ENCODE measurements around the gene CLTC.

The CLTC gene

DNA sequence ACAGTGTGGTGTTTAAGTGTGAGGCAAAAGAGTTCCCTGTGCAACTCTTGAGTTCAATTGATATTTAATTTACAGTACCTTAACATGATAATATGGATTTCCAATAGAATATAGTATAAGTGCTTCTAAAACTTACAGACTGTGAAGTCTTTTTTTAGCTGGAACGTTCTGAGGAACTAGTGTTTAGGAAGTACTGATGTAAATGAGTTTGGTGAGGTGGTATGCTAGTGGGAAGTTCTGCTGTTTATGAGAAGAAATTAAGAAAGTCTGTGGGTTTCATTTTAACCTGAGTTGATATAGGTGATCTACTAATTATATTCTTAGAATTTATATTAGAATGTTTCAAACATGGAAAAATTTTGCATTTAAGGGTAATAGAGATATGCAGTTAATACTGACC lies 55.5 kb downstream of the CLTC start:
- in situ Hi-C loops (cut with HindIII; ENCODE audit: low sequenced_read_pairs): no loop called here
- DNase-seq (ENCODE audit: low read depth, low spot score): no peak
- H3K4me3 ChIP-seq (ENCODE audit: low read depth, low read length): no peak overlapping the region
- TF ChIP-seq, protein P1, sequence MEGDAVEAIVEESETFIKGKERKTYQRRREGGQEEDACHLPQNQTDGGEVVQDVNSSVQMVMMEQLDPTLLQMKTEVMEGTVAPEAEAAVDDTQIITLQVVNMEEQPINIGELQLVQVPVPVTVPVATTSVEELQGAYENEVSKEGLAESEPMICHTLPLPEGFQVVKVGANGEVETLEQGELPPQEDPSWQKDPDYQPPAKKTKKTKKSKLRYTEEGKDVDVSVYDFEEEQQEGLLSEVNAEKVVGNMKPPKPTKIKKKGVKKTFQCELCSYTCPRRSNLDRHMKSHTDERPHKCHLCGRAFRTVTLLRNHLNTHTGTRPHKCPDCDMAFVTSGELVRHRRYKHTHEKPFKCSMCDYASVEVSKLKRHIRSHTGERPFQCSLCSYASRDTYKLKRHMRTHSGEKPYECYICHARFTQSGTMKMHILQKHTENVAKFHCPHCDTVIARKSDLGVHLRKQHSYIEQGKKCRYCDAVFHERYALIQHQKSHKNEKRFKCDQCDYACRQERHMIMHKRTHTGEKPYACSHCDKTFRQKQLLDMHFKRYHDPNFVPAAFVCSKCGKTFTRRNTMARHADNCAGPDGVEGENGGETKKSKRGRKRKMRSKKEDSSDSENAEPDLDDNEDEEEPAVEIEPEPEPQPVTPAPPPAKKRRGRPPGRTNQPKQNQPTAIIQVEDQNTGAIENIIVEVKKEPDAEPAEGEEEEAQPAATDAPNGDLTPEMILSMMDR (IDR thresholded peaks at IDR 0.05; ENCODE audit: low read depth, low read length): no peak

DNA sequence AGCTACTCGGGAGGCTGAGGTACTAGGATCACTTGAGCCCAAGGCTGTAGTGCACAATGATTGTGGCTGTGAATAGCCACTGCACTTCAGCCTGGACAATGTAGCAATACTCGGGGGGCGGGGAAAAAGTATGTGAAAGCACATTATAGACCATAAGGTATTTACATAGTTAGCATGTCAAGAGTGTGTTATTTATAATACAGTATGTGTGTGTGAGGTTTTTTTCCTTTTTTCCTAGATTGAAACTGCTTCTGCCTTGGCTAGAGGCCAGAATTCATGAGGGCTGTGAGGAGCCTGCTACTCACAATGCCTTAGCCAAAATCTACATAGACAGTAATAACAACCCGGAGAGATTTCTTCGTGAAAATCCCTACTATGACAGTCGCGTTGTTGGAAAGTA lies 57.0 kb downstream of the CLTC start:
- TF ChIP-seq, protein P1 (IDR thresholded peaks at IDR 0.05; ENCODE audit: low read depth, low read length): no peak
- DNase-seq (ENCODE audit: low read depth, low spot score): no peak
- in situ Hi-C loops (cut with HindIII; ENCODE audit: low sequenced_read_pairs): no loop called here

DNA sequence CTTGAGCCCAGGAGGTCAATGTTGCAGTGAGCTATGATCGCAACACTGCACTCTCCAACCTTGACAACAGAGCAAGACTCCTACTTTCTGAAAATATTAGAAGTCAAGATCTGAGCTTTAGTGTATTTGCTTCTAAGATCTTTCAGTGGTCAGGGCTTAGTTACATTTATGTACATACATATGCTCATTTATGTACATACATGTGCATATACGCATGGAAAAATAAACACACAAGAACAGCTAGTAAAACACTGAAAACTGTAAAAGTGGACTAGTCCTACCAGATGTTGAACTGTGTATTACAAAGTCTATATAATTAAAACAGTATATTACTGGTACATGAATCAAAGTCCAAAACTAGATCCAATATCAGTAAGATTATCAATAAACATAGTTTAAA lies 59.2 kb downstream of the CLTC start:
- in situ Hi-C loops (cut with HindIII; ENCODE audit: low sequenced_read_pairs): no loop called here
- no peak overlapping the region for H3K4me3 ChIP-seq (ENCODE audit: low read depth, low read length)
- TF ChIP-seq, protein P1 (IDR thresholded peaks at IDR 0.05; ENCODE audit: low read depth, low read length): no peak
- no peak for DNase-seq (ENCODE audit: low read depth, low spot score)

More for the DNA sequence above, 57.0 kb downstream of the CLTC start:
- H3K4me3 ChIP-seq (ENCODE audit: low read depth, low read length): no peak overlapping the region

DNA sequence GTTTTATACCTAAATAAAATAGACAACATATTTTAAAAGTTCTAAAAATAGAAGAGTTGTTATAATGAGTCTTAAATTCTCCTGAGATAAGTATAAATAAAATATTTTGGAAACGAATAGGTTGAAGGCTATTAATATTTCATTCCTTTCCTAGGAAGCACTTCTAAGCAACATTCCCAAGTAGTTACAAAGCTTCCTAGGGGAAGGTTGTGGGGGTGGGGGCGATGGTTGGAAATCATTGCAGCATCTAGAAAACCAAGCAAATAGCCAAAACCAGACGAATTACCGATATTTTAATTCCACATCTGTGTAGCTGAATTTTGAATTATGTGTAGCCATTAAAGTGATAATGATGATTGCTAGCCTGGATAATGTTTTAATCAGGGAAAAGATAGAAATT lies 60.6 kb downstream of the CLTC start:
- no peak overlapping the region for H3K4me3 ChIP-seq (ENCODE audit: low read depth, low read length)
- TF ChIP-seq, protein P1 (IDR thresholded peaks at IDR 0.05; ENCODE audit: low read depth, low read length): no peak
- no peak for DNase-seq (ENCODE audit: low read depth, low spot score)
- in situ Hi-C loops (cut with HindIII; ENCODE audit: low sequenced_read_pairs): no loop called here

DNA sequence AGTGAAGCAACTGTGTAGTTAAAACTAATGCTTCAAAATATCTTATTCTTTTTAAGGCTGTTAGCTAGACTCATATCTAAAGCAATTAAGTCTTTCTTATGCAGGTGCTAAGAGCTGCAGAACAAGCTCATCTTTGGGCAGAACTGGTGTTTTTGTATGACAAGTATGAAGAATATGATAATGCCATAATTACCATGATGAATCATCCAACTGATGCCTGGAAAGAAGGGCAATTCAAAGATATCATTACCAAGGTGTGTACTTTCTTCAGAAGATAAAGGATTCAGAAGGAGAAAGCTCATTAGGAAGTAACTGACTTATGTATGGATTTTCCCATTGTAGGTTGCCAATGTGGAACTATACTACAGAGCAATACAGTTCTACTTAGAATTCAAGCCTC lies 63.6 kb downstream of the CLTC start:
- no peak for DNase-seq (ENCODE audit: low read depth, low spot score)
- H3K4me3 ChIP-seq (ENCODE audit: low read depth, low read length): no peak overlapping the region
- TF ChIP-seq, protein P1 (IDR thresholded peaks at IDR 0.05; ENCODE audit: low read depth, low read length): no peak
- in situ Hi-C loops (cut with HindIII; ENCODE audit: low sequenced_read_pairs): no loop called here

DNA sequence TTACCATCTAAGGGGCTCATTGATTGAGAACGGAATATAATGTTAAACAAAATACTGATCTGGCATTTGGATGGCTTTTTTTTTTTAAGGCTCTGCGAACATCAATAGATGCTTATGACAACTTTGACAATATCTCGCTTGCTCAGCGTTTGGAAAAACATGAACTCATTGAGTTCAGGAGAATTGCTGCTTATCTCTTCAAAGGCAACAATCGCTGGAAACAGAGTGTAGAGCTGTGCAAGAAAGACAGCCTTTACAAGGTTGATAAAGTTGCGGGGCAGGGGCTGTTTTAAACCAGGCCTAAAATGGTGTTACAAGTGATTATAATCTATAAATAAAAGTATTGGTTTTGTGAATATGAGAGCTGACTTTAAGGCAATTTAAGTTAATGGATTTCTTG lies 65.3 kb downstream of the CLTC start:
- in situ Hi-C loops (cut with HindIII; ENCODE audit: low sequenced_read_pairs): no loop called here
- H3K4me3 ChIP-seq (ENCODE audit: low read depth, low read length): no peak overlapping the region
- TF ChIP-seq, protein P1 (IDR thresholded peaks at IDR 0.05; ENCODE audit: low read depth, low read length): no peak
- DNase-seq (ENCODE audit: low read depth, low spot score): no peak

DNA sequence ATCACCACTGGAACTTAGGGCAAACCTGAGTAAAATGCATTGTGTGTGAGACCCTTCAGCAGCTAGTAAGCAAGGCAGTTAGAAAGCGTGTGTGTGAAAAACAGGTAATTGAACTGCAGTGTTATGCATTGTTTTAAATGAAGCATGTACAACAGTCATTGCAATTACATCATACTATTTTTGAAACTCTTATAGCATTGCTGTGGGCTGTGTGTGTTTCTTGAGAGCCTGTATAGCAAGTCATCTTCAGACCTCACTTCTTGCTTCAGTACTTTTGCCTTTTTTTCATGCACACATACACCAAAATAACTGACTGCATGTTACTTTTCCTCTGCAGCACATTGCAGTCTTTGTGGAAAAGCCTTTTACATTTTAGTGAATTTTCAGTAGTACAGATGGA lies 68.3 kb downstream of the CLTC start:
- TF ChIP-seq, protein P1 (IDR thresholded peaks at IDR 0.05; ENCODE audit: low read depth, low read length): no peak
- no peak for DNase-seq (ENCODE audit: low read depth, low spot score)
- in situ Hi-C loops (cut with HindIII; ENCODE audit: low sequenced_read_pairs): no loop called here
- no peak overlapping the region for H3K4me3 ChIP-seq (ENCODE audit: low read depth, low read length)

Measured in astrocyte of the spinal cord (primary cell).